Neural progenitor cell (in vitro differentiated cells): ENCODE results near the gene CDC42SE2.

Experiments used
- CTCF ChIP-seq: fragments of 200-600 bp; sonication (generic); IDR thresholded peaks from 2 replicates; pipeline ENCODE4 v1.5.1; 2017; ENCODE audit warnings: antibody characterized with exemption, mild to moderate bottlenecking
- EZH2 ChIP-seq: fragments of 200-600 bp; sonication (generic); IDR thresholded peaks from 2 replicates; pipeline ENCODE4 v1.6.1; 2017; ENCODE audit warnings: antibody characterized with exemption, mild to moderate bottlenecking, moderate library complexity

- TF ChIP-seq CTCF (no peak), EZH2 (no peak)
Observed at GRCh38 chr5:131252824-131253171, 11.1 kb upstream of the CDC42SE2 start.
